Islet of Langerhans (tissue), 1 donor: ENCODE results near the gene FBXO30.

Experiments used
- FAIRE-seq: peaks from one replicate; lab custom pipeline; 2011; peaks lifted over from hg19 to GRCh38; lab: Jason Lieb, UNC

FBXO30 gene

GRCh38 chr6:145818796-145819195, 4.2 kb upstream of the FBXO30 start:
- FAIRE-seq: no peak

DNA sequence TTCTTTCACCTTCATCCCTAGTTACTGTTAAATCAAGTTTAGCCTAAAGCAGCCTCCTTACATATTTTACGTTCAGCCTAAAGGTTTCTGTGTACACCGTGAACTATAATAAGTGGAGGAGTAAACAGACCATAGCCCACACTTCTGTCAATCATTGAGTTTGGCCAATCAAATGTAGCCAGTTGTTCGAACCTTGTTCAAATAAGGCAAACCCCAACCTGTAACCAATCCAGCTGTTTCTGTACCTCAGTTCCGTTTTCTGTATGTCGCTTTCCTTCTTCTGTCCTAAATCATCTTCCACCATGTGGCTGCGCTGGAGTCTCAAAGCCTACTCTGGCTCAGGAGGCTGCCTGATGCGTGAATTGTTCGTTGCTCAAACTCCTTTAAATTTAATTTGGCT, 1.8 kb upstream of the FBXO30 start:
- no peak for FAIRE-seq

GRCh38 chr6:145815309-145816274, 997 bp upstream of the FBXO30 start:
- FAIRE-seq: no peak

GRCh38 chr6:145814035-145814500, 527 bp downstream of the FBXO30 start:
- FAIRE-seq: no peak

- FAIRE-seq: peak; percentile 95
Measured at GRCh38 chr6:145813285-145814034, 1.1 kb downstream of the FBXO30 start.

DNA sequence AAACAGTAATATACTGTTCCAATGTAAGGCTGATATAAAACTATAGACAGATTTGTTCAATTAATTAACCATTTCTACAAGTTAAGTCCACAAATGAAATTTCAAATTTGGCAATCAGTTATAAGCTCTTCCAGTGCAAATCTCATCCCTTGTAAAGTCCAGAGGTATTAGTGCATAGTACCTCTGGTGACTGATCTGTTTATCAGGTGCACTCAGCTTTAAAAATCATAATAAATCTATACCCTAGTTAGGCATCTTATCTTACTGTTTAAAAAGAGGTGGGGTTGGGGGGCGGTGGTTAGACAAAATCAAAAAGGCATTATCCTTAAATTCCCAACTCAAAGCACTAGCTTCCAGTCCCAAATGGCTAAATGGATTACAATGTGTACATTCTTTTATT, 2.9 kb downstream of the FBXO30 start:
- FAIRE-seq: no peak

DNA sequence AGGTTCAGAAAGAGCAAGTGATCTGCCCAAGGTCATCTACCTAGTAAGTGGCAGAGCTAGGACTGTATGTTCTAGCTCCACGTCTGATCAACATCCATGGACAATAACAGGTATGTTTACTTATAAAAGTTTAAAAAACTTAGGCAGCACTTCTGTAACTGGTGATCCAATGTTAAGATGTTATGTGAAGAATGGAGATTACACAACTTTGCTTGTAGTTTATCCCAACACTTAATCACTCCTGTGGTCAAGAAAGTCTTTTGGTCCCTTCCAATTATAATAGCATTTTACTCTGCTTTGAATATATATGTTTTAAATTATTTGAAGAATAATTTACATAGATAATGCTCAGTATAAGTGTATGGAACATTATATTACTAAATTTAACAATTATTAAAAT, 4.8 kb downstream of the FBXO30 start:
- no peak for FAIRE-seq

DNA sequence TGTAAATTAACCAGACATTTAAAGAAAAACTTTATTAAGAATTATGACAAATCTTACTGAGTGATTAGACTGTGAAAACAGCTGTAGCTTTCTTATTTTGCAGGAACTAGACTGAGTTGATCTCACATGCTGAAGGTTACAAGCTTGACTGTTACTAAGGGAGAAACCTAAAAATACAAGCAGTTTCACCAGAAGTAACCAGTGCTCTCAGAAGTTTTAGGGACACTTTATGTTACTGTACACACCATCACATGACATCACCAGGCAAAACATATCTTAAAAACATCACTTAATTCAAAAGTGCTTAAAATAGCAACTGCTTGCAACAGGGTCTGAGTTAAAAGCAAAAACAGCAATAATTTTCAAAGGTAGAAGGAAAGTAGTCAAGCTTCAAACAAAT, 5.4 kb downstream of the FBXO30 start:
- no peak for FAIRE-seq

DNA sequence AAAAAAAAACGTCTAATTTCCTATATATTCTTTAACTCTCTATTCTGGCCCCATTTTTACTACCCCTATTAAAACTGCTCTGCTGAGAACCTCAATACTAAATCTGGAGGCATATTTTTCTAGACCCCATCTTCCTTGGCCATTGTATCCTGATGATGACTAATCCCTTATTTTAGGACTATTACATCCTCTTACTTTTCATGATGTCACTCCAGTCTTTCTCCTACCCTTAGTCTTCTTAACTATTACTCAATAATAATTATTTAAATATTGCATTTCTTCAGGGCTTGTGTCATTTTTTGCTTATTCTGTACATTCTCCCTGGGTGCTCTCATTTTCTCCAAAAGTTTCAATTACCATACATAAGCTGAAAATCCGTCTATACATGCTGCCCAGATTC, 6.4 kb downstream of the FBXO30 start:
- FAIRE-seq: no peak

DNA sequence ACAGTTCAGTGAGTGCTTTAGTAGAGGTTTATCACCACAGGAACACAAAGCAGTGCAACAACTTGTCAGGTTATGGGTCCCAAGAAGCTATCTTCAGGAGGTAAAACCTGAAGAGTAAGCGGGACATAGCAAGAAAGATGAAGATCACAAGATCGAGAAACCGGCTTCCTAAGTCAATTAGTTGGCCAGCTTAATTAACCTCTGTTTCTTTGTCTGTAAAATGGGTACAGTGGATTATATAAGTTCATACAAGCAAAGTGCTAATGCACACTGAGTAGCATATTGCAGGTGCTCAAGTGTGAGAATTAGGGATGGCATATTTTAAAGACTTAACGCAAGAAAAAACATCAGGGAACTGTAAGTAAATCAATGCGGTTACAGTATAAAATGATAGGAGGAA, 12.5 kb downstream of the FBXO30 start:
- no peak for FAIRE-seq

DNA sequence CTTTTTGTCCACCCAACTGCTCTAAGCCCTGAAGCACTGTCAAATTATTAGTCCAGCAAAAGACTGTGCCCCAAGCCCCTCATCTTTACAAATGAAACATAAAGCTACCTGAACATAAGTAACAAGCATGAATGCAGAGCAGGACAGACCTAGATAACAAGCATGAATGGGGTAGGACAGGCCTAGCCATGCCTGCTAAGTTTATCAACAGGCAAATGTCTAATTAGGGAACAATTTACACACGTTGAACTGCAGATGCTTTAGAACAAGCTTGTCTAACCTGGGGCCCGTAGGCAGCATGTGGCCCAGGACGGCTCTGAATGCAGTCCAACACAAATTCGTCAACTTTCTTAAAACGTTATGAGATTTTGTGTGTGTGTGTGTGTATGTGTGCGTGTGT, 13.6 kb downstream of the FBXO30 start:
- no peak for FAIRE-seq

DNA sequence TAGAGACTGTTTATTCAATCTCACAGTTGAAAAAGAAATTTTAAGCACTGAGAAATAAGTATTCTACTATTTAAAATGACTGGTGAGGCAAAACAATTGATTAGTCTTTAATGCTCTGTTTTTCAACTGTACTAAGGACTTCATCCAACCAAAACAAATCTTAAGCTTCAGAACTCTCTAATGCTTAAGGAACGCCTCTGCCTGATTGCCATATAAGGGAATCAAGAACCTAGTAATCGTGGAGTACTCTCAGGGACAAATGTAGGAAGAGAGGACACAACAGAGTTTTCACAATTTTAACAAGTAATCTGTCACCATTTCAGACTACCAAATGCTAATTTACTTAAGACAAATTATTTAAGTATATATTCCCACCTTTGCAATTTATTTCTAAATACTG, 16.1 kb downstream of the FBXO30 start:
- FAIRE-seq: no peak

DNA sequence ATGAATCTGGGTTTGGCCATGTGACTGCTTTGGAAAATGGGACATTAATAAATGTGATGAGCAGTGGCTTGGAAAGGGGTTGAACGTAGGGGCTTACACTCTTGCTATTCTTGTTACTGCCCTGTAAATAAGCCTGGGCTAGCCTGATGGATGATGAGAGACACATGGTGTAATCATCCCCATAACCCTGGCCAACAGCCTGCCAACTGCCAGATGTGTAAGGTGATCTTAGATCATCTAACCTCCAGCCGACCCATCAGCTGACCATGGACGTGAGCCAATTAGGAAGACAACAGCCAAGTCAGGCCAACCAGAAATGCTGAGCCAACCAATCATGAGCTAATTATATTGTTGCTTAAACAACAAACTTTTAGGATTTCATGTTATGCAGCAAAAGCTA, 25.2 kb downstream of the FBXO30 start:
- no peak for FAIRE-seq

DNA sequence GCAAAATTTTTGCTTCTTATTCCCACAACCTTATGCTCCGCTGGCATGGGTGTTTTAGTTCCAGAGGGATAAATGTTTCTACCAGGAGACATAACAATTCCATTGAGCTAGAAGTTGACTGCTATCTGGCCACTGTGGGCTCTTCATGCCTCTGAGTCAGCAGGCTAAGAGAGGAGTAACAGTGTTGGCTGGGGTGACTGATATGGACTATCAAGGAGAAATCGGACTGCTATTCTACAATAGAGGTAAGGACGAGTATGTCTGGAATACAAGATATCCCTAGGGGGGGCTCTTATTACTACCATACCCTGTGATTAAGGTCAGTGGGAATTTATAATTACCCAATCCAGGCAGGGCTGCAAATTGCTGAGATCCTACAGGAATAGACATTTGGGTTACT, 26.9 kb downstream of the FBXO30 start:
- FAIRE-seq: no peak

DNA sequence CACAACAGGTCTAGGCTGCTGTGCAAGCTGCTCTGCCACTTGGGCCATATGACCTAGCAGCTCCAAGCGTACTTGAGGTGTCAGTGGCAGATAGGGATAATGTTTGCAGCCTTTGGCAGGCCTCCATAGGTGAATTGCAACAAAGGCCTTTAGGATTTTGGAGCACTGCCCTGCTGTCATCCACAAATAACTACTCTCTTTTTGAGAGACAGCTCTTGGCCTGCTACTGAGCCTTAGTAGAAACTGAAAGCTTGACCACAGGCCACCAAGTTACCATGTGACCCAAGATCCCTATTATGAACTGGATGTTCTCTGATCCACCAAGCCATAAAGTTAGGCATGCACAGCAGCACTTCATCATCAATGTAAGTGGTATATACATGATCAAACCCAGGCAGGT, 29.9 kb downstream of the FBXO30 start:
- no peak for FAIRE-seq

DNA sequence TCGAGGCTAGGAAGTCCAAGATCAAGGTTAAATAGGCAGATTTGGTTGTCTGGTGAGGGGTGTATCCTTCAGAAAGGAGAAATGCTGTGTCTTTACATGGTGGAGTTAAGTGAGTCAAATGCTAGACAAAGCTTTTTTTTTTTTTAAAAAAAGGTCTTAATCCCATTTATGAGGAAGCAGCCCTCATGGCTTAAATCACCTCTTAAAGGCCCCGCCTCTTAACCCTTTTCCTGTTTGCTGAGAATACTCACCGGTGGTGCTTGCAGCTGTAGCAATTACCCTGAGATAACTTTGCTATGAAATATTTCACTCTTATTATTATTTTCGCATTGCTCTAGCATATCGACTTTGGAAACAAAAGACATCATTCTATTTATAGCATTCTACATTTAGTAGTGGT, 30.8 kb downstream of the FBXO30 start:
- FAIRE-seq: no peak

DNA sequence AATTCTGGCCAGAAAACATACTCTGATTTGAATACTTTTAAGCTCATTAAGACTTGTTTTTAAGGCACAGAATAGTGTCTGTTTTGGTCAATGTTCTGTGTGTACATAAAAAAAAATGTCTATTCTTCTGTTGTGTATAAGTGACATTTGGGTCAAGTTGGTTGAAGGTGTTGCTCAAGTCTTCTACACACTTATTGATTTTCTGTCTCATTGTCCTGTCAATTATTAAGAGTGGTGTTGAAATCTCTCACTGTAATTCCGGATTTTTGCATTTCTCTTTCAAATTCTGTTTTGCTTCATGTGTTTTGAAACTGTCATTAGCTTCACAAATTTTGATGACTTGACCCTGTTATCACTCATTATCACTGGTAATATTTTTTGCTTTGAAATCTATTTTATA, 41.7 kb downstream of the FBXO30 start:
- no peak for FAIRE-seq

DNA sequence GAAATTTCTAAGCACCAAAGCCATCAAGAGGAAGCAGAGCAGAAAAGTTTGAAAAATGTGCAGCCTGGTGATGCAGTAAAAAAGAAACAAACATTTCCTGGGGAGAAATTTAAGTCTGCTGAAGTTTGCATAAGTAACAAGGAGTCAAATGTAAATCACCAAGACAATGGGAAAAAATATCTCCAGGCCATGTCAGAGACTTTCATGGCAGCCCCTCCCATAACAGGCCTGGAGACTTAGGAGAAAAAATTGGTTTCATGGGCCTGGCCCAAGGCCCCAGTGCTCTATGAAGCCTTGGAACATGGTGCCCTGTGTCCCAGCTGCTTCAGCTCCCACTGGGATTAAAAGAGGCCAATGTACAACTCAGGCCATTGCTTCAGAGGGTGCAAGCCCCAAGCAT, 49.1 kb downstream of the FBXO30 start:
- no peak for FAIRE-seq

- peak; percentile 76 for FAIRE-seq
Measured at GRCh38 chr6:145763742-145764141, 50.9 kb downstream of the FBXO30 start.

- no peak for FAIRE-seq
Measured at GRCh38 chr6:145761584-145761983, 53.0 kb downstream of the FBXO30 start.

- FAIRE-seq: no peak
Measured at GRCh38 chr6:145758113-145758512, 56.5 kb downstream of the FBXO30 start.

DNA sequence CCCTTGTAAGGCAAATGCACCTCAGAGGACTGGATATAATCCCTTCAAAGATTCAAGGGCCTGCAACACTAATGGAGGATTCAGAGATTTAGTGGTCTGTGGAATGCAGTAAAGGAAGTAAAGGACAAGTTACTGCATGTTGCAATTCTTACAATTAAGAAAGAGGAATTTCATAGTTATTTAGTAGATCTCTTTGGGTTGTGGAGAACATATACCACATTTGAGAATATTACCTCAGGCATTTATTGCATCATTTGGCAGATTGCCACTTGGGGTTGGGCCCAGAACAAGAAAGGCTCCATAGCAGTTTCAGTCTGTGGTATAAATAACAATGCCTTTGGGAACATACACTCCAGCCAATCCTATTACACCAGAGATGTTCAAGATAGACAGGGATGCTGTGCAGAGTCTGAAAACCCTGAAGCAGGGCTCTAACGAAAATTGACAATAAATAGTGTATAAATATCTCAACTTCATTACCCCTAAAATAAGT, 58.4 kb downstream of the FBXO30 start:
- no peak for FAIRE-seq

- FAIRE-seq: no peak
Measured at GRCh38 chr6:145755682-145756081, 58.9 kb downstream of the FBXO30 start.
